Fibroblast of skin of back (primary cell): ENCODE measurements around the gene PI4K2B.
A peak's percentile ranks its signal among the peaks of the same experiment; 100 is the strongest.
"Not testable (repeated sequence)": the region's sequence is repeated elsewhere in the genome, so short reads cannot be mapped to it uniquely, and the experiment has no call there.

Source experiments
- DNase-seq: peaks from one replicate; pipeline ENCODE4 v3.0.0-alpha.2; 2013

The PI4K2B gene

GRCh38 chr4:25245181-25245580, 11.3 kb downstream of the PI4K2B start:
- no peak for DNase-seq

- no peak for DNase-seq
Measured at GRCh38 chr4:25246680-25247611, 13.1 kb downstream of the PI4K2B start.

- not testable (repeated sequence) for DNase-seq
Measured at GRCh38 chr4:25248875-25249274, 15.0 kb downstream of the PI4K2B start.

GRCh38 chr4:25249494-25249893, 15.7 kb downstream of the PI4K2B start:
- DNase-seq = not testable (repeated sequence)

- no peak for DNase-seq
Measured at GRCh38 chr4:25252230-25253070, 18.6 kb downstream of the PI4K2B start.

GRCh38 chr4:25253071-25253445, 19.2 kb downstream of the PI4K2B start:
- DNase-seq = no peak

- not testable (repeated sequence) for DNase-seq
Measured at GRCh38 chr4:25253786-25254185, 20.0 kb downstream of the PI4K2B start.

GRCh38 chr4:25258980-25259578, 25.2 kb downstream of the PI4K2B start:
- peak; percentile 36 for DNase-seq

GRCh38 chr4:25271866-25272265, 38.0 kb downstream of the PI4K2B start:
- no peak for DNase-seq

- no peak for DNase-seq
Measured at GRCh38 chr4:25280210-25280609, 46.4 kb downstream of the PI4K2B start.

- no peak for DNase-seq
Measured at GRCh38 chr4:25283948-25284347, 50.1 kb downstream of the PI4K2B start.

- no peak for DNase-seq
Measured at GRCh38 chr4:25284466-25284865, 50.6 kb downstream of the PI4K2B start.

- no peak for DNase-seq
Measured at GRCh38 chr4:25290490-25291067, 56.7 kb downstream of the PI4K2B start.

GRCh38 chr4:25291158-25291733, 57.4 kb downstream of the PI4K2B start:
- no peak for DNase-seq

- no peak for DNase-seq
Measured at GRCh38 chr4:25297528-25298242, 63.9 kb downstream of the PI4K2B start.

GRCh38 chr4:25299476-25300203, 65.8 kb downstream of the PI4K2B start:
- DNase-seq = no peak

- DNase-seq = no peak
Measured at GRCh38 chr4:25301471-25301870, 67.6 kb downstream of the PI4K2B start.

- no peak for DNase-seq
Measured at GRCh38 chr4:25302626-25303025, 68.8 kb downstream of the PI4K2B start.

GRCh38 chr4:25303578-25303977, 69.7 kb downstream of the PI4K2B start:
- no peak for DNase-seq

GRCh38 chr4:25306518-25307057, 72.8 kb downstream of the PI4K2B start:
- no peak for DNase-seq

GRCh38 chr4:25307596-25307995, 73.8 kb downstream of the PI4K2B start:
- no peak for DNase-seq
